GM21390 (cell line): ENCODE data around the gene LRRC74A.

Experiments
- ATAC-seq: cut with Tn5 transposase; IDR thresholded peaks from one replicate; pipeline ENCODE4 v1.9.1; 2021; ENCODE audit not compliant: unreplicated experiment

Gene LRRC74A

GRCh38 chr14:76918782-76919394 lies 92.7 kb downstream of the LRRC74A start:
- no peak for ATAC-seq
